Neural cell (in vitro differentiated cells): ENCODE results near the gene CTXN1. TPM values are rescaled to one million over a fixed set of nuclear protein-coding genes. Genes with fewer than 3 reads are reported as not detected.

Source experiments
- H2AFZ ChIP-seq: fragments of 200-600, 300-800 bp; sonication (generic), shearing (Covaris generic); 2 replicates; pipeline ENCODE4 v1.6.0; 2014; ENCODE audit warnings: low read depth, mild to moderate bottlenecking, antibody characterized with exemption, low read length, moderate library complexity
- H3F3A ChIP-seq: fragments of 200-600 bp; shearing (Covaris generic); 2 replicates; pipeline ENCODE4 v1.6.1; 2016; ENCODE audit warnings: mild to moderate bottlenecking, moderate library complexity, mixed read lengths, antibody characterized with exemption, low read length; ENCODE audit not compliant: insufficient read depth, poor library complexity, severe bottlenecking
- H3K27ac ChIP-seq: fragments of 200-600, 300-800 bp; sonication (generic), shearing (Covaris generic); 2 replicates; pipeline ENCODE4 v1.5.1; 2014; ENCODE audit warnings: mild to moderate bottlenecking, low read length, moderate library complexity
- H3K27me3 ChIP-seq: fragments of 300-800, 200-600 bp; sonication (generic), shearing (Covaris generic); 2 replicates; pipeline ENCODE4 v1.6.0; 2014; ENCODE audit warnings: mild to moderate bottlenecking, low read depth, low read length, moderate library complexity; ENCODE audit not compliant: insufficient read depth
- H3K36me3 ChIP-seq: fragments of 300-800, 200-600 bp; sonication (generic), shearing (Covaris generic); 2 replicates; pipeline ENCODE4 v1.5.1; 2014; ENCODE audit warnings: mild to moderate bottlenecking, antibody characterized with exemption, low read length, moderate library complexity; ENCODE audit not compliant: insufficient read depth
- H3K4me2 ChIP-seq: fragments of 300-800, 200-600 bp; sonication (generic), shearing (Covaris generic); 2 replicates; pipeline ENCODE4 v1.6.0; 2014; ENCODE audit warnings: mild to moderate bottlenecking, low read length
- H3K4me3 ChIP-seq: fragments of 300-800, 200-600 bp; sonication (generic), shearing (Covaris generic); 2 replicates; pipeline ENCODE4 v1.5.1; 2014; ENCODE audit warnings: mild to moderate bottlenecking, low read length, moderate library complexity
- H3K79me2 ChIP-seq: fragments of 200-600 bp; shearing (Covaris generic); replicated peaks from 2 replicates; pipeline ENCODE4 v1.6.0; 2014; ENCODE audit warnings: mild to moderate bottlenecking, low read length, moderate library complexity; ENCODE audit not compliant: insufficient read depth
- H3K9ac ChIP-seq: fragments of 300-800, 200-600 bp; sonication (generic), shearing (Covaris generic); 2 replicates; pipeline ENCODE4 v1.6.1; 2016; ENCODE audit warnings: mild to moderate bottlenecking, low read length, mixed read lengths
- H3K9me2 ChIP-seq: fragments of 200-600 bp; shearing (Covaris generic); 2 replicates; pipeline ENCODE4 v1.6.1; 2016; ENCODE audit warnings: mild to moderate bottlenecking, low read length, mixed read lengths; ENCODE audit not compliant: insufficient read depth
- H3K9me3 ChIP-seq: fragments of 200-600, 300-800 bp; sonication (generic), shearing (Covaris generic); 2 replicates; pipeline ENCODE4 v1.6.1; 2016; ENCODE audit warnings: mild to moderate bottlenecking, mixed run types, low read length, moderate library complexity, mixed read lengths
- H4K20me1 ChIP-seq: fragments of 200-600 bp; shearing (Covaris generic); 2 replicates; pipeline ENCODE4 v1.6.1; 2016; ENCODE audit warnings: mild to moderate bottlenecking, mixed run types; ENCODE audit not compliant: insufficient read depth
- EP300 ChIP-seq: fragments of 450-650 bp; conservative IDR thresholded peaks from 2 replicates; pipeline ENCODE4 v1.6.1; 2014; ENCODE audit warnings: antibody characterized with exemption, mild to moderate bottlenecking, moderate library complexity; ENCODE audit not compliant: poor library complexity, severe bottlenecking
- EZH2 ChIP-seq: fragments of 200-600, 300-800 bp; shearing (Covaris generic), sonication (generic); IDR thresholded peaks from 2 replicates; pipeline ENCODE4 v1.6.1; 2014; ENCODE audit warnings: antibody characterized with exemption, low read length, borderline replicate concordance, mild to moderate bottlenecking; ENCODE audit not compliant: insufficient read depth, poor library complexity, severe bottlenecking
- MXI1 ChIP-seq: fragments of 450-650 bp; conservative IDR thresholded peaks from 2 replicates; pipeline ENCODE4 v1.6.1; 2014; ENCODE audit warnings: antibody characterized with exemption, mild to moderate bottlenecking; ENCODE audit not compliant: poor library complexity, severe bottlenecking
- POLR2AphosphoS5 ChIP-seq: IDR thresholded peaks from 2 replicates; pipeline ENCODE4 v1.6.1; 2012
- RAD21 ChIP-seq: fragments of 450-650 bp; conservative IDR thresholded peaks from 2 replicates; pipeline ENCODE4 v1.6.1; 2014; ENCODE audit warnings: antibody characterized with exemption, mild to moderate bottlenecking, moderate library complexity
- SMC3 ChIP-seq: fragments of 450-650 bp; conservative IDR thresholded peaks from 2 replicates; pipeline ENCODE4 v1.6.1; 2014; ENCODE audit warnings: antibody characterized with exemption, mild to moderate bottlenecking, moderate library complexity; ENCODE audit not compliant: poor library complexity
- TAF1 ChIP-seq: IDR thresholded peaks from 2 replicates; pipeline ENCODE4 v1.6.1; 2012; ENCODE audit warnings: low read depth
- polyA plus RNA-seq: library from polyadenylated mRNA; depleted of rRNA; stranded (reverse); fragments of >200 nt; gene quantifications from 2 replicates; pipeline ENCODE4 v1.2.3, GENCODE V29; 2014
- TF ChIP-seq, protein P1 (sequence below): IDR thresholded peaks from 2 replicates; pipeline ENCODE4 v1.6.1; 2012; ENCODE audit warnings: borderline replicate concordance
- TF ChIP-seq, protein P2 (sequence below): fragments of 450-650 bp; IDR thresholded peaks from 2 replicates; pipeline ENCODE4 v1.5.1; 2014; ENCODE audit warnings: antibody characterized with exemption, mild to moderate bottlenecking, moderate library complexity; ENCODE audit not compliant: poor library complexity, severe bottlenecking

CTXN1 gene
- polyA plus RNA-seq, 1 donor from 2014 or later, result 24.7 TPM

GRCh38 chr19:7943444-7944176 lies 17.7 kb upstream of the CTXN1 start, which contains the start of gene TIMM44:
Gene TIMM44 (minus strand): TSS chr19:7943666. CDS start chr19:7943651, 15 bp downstream.
- Histone ChIP-seq H3F3A (peaks cover 4% of the 10 kb centered on the region), H2AFZ (peak within 1 kb of the TSS; percentile 63), H3K79me2 (peaks cover 13% of the 10 kb centered on the region), H3K9me2 (no peaks in the 10 kb centered on the region), H3K4me2 (peak within 1 kb of the TSS; percentile 77), H3K9me3 (no peaks in the 10 kb centered on the region), H3K9ac (peak within 1 kb of the TSS; percentile 94), H3K27me3 (no peaks in the 10 kb centered on the region), H4K20me1 (no peaks in the 10 kb centered on the region), H3K27ac (peak within 1 kb of the TSS; percentile 91), H3K36me3 (no peaks in the 10 kb centered on the region), H3K4me3 (peak within 1 kb of the TSS; percentile 86)
- TF ChIP-seq, protein P1, sequence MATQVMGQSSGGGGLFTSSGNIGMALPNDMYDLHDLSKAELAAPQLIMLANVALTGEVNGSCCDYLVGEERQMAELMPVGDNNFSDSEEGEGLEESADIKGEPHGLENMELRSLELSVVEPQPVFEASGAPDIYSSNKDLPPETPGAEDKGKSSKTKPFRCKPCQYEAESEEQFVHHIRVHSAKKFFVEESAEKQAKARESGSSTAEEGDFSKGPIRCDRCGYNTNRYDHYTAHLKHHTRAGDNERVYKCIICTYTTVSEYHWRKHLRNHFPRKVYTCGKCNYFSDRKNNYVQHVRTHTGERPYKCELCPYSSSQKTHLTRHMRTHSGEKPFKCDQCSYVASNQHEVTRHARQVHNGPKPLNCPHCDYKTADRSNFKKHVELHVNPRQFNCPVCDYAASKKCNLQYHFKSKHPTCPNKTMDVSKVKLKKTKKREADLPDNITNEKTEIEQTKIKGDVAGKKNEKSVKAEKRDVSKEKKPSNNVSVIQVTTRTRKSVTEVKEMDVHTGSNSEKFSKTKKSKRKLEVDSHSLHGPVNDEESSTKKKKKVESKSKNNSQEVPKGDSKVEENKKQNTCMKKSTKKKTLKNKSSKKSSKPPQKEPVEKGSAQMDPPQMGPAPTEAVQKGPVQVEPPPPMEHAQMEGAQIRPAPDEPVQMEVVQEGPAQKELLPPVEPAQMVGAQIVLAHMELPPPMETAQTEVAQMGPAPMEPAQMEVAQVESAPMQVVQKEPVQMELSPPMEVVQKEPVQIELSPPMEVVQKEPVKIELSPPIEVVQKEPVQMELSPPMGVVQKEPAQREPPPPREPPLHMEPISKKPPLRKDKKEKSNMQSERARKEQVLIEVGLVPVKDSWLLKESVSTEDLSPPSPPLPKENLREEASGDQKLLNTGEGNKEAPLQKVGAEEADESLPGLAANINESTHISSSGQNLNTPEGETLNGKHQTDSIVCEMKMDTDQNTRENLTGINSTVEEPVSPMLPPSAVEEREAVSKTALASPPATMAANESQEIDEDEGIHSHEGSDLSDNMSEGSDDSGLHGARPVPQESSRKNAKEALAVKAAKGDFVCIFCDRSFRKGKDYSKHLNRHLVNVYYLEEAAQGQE, result peak; percentile 87
- peak; percentile 94 for TF ChIP-seq TAF1
- TF ChIP-seq POLR2AphosphoS5, result peak; percentile 89
- peak; percentile 99 for TF ChIP-seq MXI1
- TF ChIP-seq, protein P2, sequence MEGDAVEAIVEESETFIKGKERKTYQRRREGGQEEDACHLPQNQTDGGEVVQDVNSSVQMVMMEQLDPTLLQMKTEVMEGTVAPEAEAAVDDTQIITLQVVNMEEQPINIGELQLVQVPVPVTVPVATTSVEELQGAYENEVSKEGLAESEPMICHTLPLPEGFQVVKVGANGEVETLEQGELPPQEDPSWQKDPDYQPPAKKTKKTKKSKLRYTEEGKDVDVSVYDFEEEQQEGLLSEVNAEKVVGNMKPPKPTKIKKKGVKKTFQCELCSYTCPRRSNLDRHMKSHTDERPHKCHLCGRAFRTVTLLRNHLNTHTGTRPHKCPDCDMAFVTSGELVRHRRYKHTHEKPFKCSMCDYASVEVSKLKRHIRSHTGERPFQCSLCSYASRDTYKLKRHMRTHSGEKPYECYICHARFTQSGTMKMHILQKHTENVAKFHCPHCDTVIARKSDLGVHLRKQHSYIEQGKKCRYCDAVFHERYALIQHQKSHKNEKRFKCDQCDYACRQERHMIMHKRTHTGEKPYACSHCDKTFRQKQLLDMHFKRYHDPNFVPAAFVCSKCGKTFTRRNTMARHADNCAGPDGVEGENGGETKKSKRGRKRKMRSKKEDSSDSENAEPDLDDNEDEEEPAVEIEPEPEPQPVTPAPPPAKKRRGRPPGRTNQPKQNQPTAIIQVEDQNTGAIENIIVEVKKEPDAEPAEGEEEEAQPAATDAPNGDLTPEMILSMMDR, result no peak
- TF ChIP-seq SMC3, result no peak

DNA sequence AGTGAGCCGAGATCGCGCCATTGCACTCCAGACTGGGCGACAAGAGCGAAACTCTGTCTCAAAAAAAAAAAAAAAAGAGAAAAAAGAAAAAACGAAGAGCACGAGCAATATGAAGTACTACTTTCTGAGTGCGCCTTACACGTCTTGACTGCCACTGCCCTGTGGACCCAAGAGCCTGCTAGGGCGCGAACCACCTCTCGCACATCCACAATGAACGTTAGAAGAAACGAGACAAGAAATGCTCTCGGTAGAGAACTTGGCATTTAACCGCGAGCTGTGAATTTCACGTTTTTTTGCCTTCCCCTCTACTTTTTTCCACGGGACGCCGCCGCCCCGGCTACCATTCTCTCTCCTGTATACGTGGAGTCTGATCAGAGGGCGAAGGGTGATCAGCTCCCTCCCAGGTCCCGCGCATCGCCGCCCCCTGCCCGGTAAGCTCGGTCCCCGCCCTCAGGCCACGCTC lies 17.1 kb upstream of the CTXN1 start:
- no peak for TF ChIP-seq TAF1
- no peak for TF ChIP-seq SMC3
- TF ChIP-seq EP300, result no peak
- TF ChIP-seq, protein P2, result no peak
- TF ChIP-seq, protein P1, result no peak
- TF ChIP-seq POLR2AphosphoS5, result no peak
- no peak for TF ChIP-seq EZH2
- TF ChIP-seq MXI1, result no peak
- TF ChIP-seq RAD21, result no peak
- Histone ChIP-seq H3F3A (peaks cover 4% of the 10 kb centered on the region), H3K9ac (peak overlapping the region; percentile 94), H3K27me3 (no peaks in the 10 kb centered on the region), H3K4me2 (peak overlapping the region; percentile 77), H3K36me3 (no peaks in the 10 kb centered on the region), H3K9me2 (no peaks in the 10 kb centered on the region), H3K79me2 (peaks cover 13% of the 10 kb centered on the region), H3K4me3 (peak overlapping the region; percentile 86), H3K27ac (peak overlapping the region; percentile 91), H4K20me1 (no peaks in the 10 kb centered on the region), H3K9me3 (no peaks in the 10 kb centered on the region), H2AFZ (peak overlapping the region; percentile 63)
